Measurements from ENCODE around the gene KCNC2. TPM values are rescaled to one million over a fixed set of nuclear protein-coding genes. Genes with fewer than 3 reads are reported as not detected.

Gene KCNC2
- total RNA-seq, 1 donor from 2014 or later = 0.52 TPM

DNA sequence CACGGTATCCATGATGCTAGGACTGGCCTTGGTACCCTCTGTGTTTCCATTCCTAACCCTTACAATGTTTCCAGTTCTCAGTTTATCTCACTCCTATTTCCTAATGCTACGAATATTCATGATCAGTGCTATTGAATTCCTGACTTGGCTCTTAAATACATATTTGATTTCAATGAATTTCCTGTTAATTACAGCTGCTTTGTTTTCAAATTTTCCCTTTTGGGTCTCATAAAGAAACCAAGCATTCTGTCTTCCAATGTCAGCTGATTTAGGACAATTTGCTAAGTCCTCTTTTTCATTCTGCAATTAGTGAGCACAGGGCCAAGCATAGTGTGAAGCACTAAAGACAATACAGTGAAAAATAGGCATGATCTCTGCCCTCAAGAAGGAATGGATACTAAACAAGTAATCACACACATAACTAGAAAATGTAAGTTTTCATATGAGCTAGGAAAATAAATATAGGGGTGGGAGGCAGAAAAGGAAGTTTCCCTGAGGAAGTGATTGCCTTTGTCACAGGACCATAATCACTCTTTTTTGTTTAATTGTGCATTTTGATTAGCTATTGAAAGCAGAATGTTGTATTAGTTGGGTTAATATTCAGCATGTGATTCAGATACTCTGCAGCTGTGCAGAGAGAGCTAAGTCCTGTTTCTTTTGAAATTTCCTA is 88.5 kb downstream of the KCNC2 start:
- no peaks in the 10 kb centered on the region for H3K27me3 ChIP-seq (ENCODE audit: control insufficient read depth in 3 of 3, insufficient read depth in 3 of 3, low read length in 3 of 3)
- H3K9me3 ChIP-seq (ENCODE audit: control insufficient read depth in 3 of 3, low read length in 3 of 3) = no peaks in the 10 kb centered on the region
- H3K4me1 ChIP-seq (ENCODE audit: control insufficient read depth in 3 of 3, insufficient read depth in 3 of 3, low read length in 3 of 3) = no peaks in the 10 kb centered on the region
- H3K4me3 ChIP-seq (ENCODE audit: low read length in 3 of 3) = no peak overlapping the region
- no peak overlapping the region for H3K9ac ChIP-seq (ENCODE audit: low read depth in 1 of 3, low read length in 3 of 3)
- H3K27ac ChIP-seq (ENCODE audit: low read depth, low read length) = no peak overlapping the region
- no peaks in the 10 kb centered on the region for H3K36me3 ChIP-seq (ENCODE audit: control insufficient read depth in 3 of 3, insufficient read depth in 3 of 3, low read length in 3 of 3)

DNA sequence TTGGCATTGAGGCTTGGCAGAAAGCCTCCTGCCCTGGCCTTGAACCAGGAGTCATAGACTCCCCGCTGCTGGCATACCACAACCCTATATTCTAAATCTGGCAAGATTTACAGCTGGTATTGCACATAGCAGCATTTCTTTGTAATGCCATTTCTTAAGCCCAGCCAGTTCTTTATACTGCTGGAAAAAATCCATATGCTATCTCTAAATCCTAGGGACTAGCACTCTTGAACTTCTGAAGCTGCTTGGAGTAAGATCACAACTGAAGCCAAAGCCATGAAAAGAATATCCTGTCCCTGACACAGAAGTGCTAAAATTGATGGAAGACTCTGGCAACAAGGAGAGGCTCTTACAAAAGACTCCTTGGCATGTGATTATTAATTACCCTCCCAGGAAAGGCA is 89.3 kb downstream of the KCNC2 start:
- Histone ChIP-seq H3K4me3 (ENCODE audit: low read length in 3 of 3) (no peak overlapping the region), H3K27me3 (ENCODE audit: control insufficient read depth in 3 of 3, insufficient read depth in 3 of 3, low read length in 3 of 3) (no peaks in the 10 kb centered on the region), H3K36me3 (ENCODE audit: control insufficient read depth in 3 of 3, insufficient read depth in 3 of 3, low read length in 3 of 3) (no peaks in the 10 kb centered on the region), H3K27ac (ENCODE audit: low read depth, low read length) (no peak overlapping the region), H3K9me3 (ENCODE audit: control insufficient read depth in 3 of 3, low read length in 3 of 3) (no peaks in the 10 kb centered on the region), H3K4me1 (ENCODE audit: control insufficient read depth in 3 of 3, insufficient read depth in 3 of 3, low read length in 3 of 3) (no peaks in the 10 kb centered on the region), H3K9ac (ENCODE audit: low read depth in 1 of 3, low read length in 3 of 3) (no peak overlapping the region)

DNA sequence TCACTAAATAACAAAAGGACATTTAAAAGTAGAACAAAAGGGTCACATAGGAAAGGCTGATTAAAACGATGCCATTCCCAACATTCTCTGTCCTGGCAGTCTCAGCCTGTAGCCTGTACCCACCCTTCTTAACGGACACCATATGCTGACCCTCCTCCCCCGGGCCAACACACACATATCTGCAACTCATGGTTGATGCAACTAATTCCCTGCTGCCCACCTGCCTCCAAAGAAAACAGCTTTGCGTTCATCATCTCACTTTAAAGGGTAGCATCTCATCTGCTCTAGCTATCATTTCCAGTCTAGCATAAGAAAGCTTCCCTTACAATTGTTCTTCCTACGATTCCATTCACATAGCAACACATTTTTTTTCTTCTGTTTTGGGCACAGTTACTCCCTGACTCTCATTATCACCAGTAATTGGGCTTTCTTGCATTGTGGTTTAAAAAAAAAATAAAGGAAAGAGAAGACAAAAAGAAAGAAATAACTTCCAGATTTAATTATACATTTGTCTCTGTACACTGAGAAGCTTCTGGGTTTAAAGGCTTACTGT is 92.9 kb downstream of the KCNC2 start:
- Histone ChIP-seq H3K9ac (ENCODE audit: low read depth in 1 of 3, low read length in 3 of 3) (no peak overlapping the region), H3K27me3 (ENCODE audit: control insufficient read depth in 3 of 3, insufficient read depth in 3 of 3, low read length in 3 of 3) (no peaks in the 10 kb centered on the region)

GRCh38 chr12:75115748-75116147 is 93.9 kb downstream of the KCNC2 start:
- H3K4me1 ChIP-seq (ENCODE audit: control insufficient read depth in 3 of 3, insufficient read depth in 3 of 3, low read length in 3 of 3) = no peaks in the 10 kb centered on the region
- no peaks in the 10 kb centered on the region for H3K27me3 ChIP-seq (ENCODE audit: control insufficient read depth in 3 of 3, insufficient read depth in 3 of 3, low read length in 3 of 3)
- H3K27ac ChIP-seq (ENCODE audit: low read depth, low read length) = no peak overlapping the region
- H3K9ac ChIP-seq (ENCODE audit: low read depth in 1 of 3, low read length in 3 of 3) = no peak overlapping the region
- H3K4me3 ChIP-seq (ENCODE audit: low read length in 3 of 3) = no peak overlapping the region
- H3K36me3 ChIP-seq (ENCODE audit: control insufficient read depth in 3 of 3, insufficient read depth in 3 of 3, low read length in 3 of 3) = no peaks in the 10 kb centered on the region
- no peaks in the 10 kb centered on the region for H3K9me3 ChIP-seq (ENCODE audit: control insufficient read depth in 3 of 3, low read length in 3 of 3)

More for the DNA sequence above, 92.9 kb downstream of the KCNC2 start:
- Histone ChIP-seq H3K27ac (ENCODE audit: low read depth, low read length) (no peak overlapping the region), H3K36me3 (ENCODE audit: control insufficient read depth in 3 of 3, insufficient read depth in 3 of 3, low read length in 3 of 3) (no peaks in the 10 kb centered on the region), H3K9me3 (ENCODE audit: control insufficient read depth in 3 of 3, low read length in 3 of 3) (no peaks in the 10 kb centered on the region), H3K4me3 (ENCODE audit: low read length in 3 of 3) (no peak overlapping the region), H3K4me1 (ENCODE audit: control insufficient read depth in 3 of 3, insufficient read depth in 3 of 3, low read length in 3 of 3) (no peaks in the 10 kb centered on the region)

DNA sequence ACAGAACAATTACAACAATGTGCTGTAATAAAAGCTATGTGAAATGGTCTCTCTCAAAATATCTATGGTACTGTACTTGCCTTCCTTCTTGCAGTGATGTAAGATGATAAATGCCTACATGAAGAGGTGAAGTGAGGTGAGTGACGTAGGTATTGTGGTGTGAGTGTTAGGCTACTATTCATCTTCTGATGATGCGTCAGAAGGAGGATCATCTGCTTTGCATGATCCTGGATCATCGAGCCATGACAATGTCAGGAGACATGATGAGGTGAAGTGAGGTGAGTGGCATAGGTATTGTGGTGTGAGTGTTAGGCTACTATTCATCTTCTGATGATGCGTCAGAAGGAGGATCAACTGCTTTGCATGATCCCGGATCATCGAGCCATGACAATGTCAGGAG is 105.8 kb downstream of the KCNC2 start:
- Histone ChIP-seq H3K27ac (ENCODE audit: low read depth, low read length) (no peak overlapping the region), H3K9ac (ENCODE audit: low read depth in 1 of 3, low read length in 3 of 3) (no peak overlapping the region), H3K9me3 (ENCODE audit: control insufficient read depth in 3 of 3, low read length in 3 of 3) (no peaks in the 10 kb centered on the region), H3K4me3 (ENCODE audit: low read length in 3 of 3) (no peak overlapping the region), H3K27me3 (ENCODE audit: control insufficient read depth in 3 of 3, insufficient read depth in 3 of 3, low read length in 3 of 3) (no peaks in the 10 kb centered on the region), H3K4me1 (ENCODE audit: control insufficient read depth in 3 of 3, insufficient read depth in 3 of 3, low read length in 3 of 3) (no peaks in the 10 kb centered on the region), H3K36me3 (ENCODE audit: control insufficient read depth in 3 of 3, insufficient read depth in 3 of 3, low read length in 3 of 3) (no peaks in the 10 kb centered on the region)

- Histone ChIP-seq H3K4me1 (ENCODE audit: control insufficient read depth in 3 of 3, insufficient read depth in 3 of 3, low read length in 3 of 3) (no peaks in the 10 kb centered on the region), H3K27ac (ENCODE audit: low read depth, low read length) (no peak overlapping the region), H3K27me3 (ENCODE audit: control insufficient read depth in 3 of 3, insufficient read depth in 3 of 3, low read length in 3 of 3) (no peaks in the 10 kb centered on the region), H3K4me3 (ENCODE audit: low read length in 3 of 3) (no peak overlapping the region), H3K9ac (ENCODE audit: low read depth in 1 of 3, low read length in 3 of 3) (no peak overlapping the region), H3K9me3 (ENCODE audit: control insufficient read depth in 3 of 3, low read length in 3 of 3) (no peaks in the 10 kb centered on the region), H3K36me3 (ENCODE audit: control insufficient read depth in 3 of 3, insufficient read depth in 3 of 3, low read length in 3 of 3) (no peaks in the 10 kb centered on the region)
These were observed 107.9 kb downstream of the KCNC2 start for GRCh38 chr12:75101781-75102180.

DNA sequence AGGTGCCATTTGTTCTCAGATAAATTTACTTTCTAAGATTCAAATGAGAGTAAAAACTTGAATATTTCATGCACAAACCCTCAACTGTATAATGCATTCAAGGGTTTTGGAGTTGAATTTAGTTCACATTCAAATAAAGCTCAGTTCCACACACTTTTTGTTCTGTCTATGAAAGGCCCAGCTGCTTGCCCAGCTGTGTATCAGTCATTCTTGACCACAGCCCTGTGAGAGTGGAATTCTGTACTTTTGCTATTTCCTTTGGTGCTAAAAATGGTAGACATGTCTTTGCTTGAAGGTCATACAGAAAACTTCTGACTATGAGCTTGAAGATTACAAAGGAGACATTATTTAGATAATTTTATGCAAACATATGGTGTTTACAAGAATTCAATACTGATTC is 110.4 kb downstream of the KCNC2 start:
- no peaks in the 10 kb centered on the region for H3K36me3 ChIP-seq (ENCODE audit: control insufficient read depth in 3 of 3, insufficient read depth in 3 of 3, low read length in 3 of 3)
- no peaks in the 10 kb centered on the region for H3K9me3 ChIP-seq (ENCODE audit: control insufficient read depth in 3 of 3, low read length in 3 of 3)
- H3K27ac ChIP-seq (ENCODE audit: low read depth, low read length) = no peak overlapping the region
- H3K27me3 ChIP-seq (ENCODE audit: control insufficient read depth in 3 of 3, insufficient read depth in 3 of 3, low read length in 3 of 3) = no peaks in the 10 kb centered on the region
- H3K4me3 ChIP-seq (ENCODE audit: low read length in 3 of 3) = no peak overlapping the region
- H3K9ac ChIP-seq (ENCODE audit: low read depth in 1 of 3, low read length in 3 of 3) = no peak overlapping the region
- H3K4me1 ChIP-seq (ENCODE audit: control insufficient read depth in 3 of 3, insufficient read depth in 3 of 3, low read length in 3 of 3) = no peaks in the 10 kb centered on the region

- H3K27me3 ChIP-seq (ENCODE audit: control insufficient read depth in 3 of 3, insufficient read depth in 3 of 3, low read length in 3 of 3) = no peaks in the 10 kb centered on the region
- no peaks in the 10 kb centered on the region for H3K4me1 ChIP-seq (ENCODE audit: control insufficient read depth in 3 of 3, insufficient read depth in 3 of 3, low read length in 3 of 3)
- H3K9me3 ChIP-seq (ENCODE audit: control insufficient read depth in 3 of 3, low read length in 3 of 3) = no peaks in the 10 kb centered on the region
- H3K36me3 ChIP-seq (ENCODE audit: control insufficient read depth in 3 of 3, insufficient read depth in 3 of 3, low read length in 3 of 3) = no peaks in the 10 kb centered on the region
- no peak overlapping the region for H3K4me3 ChIP-seq (ENCODE audit: low read length in 3 of 3)
- H3K9ac ChIP-seq (ENCODE audit: low read depth in 1 of 3, low read length in 3 of 3) = no peak overlapping the region
- no peak overlapping the region for H3K27ac ChIP-seq (ENCODE audit: low read depth, low read length)
These were observed 112.6 kb downstream of the KCNC2 start for GRCh38 chr12:75097003-75097402.

- Histone ChIP-seq H3K4me1 (ENCODE audit: control insufficient read depth in 3 of 3, insufficient read depth in 3 of 3, low read length in 3 of 3) (no peaks in the 10 kb centered on the region), H3K4me3 (ENCODE audit: low read length in 3 of 3) (no peak overlapping the region), H3K9me3 (ENCODE audit: control insufficient read depth in 3 of 3, low read length in 3 of 3) (no peaks in the 10 kb centered on the region), H3K36me3 (ENCODE audit: control insufficient read depth in 3 of 3, insufficient read depth in 3 of 3, low read length in 3 of 3) (no peaks in the 10 kb centered on the region), H3K9ac (ENCODE audit: low read depth in 1 of 3, low read length in 3 of 3) (no peak overlapping the region), H3K27me3 (ENCODE audit: control insufficient read depth in 3 of 3, insufficient read depth in 3 of 3, low read length in 3 of 3) (no peaks in the 10 kb centered on the region), H3K27ac (ENCODE audit: low read depth, low read length) (no peak overlapping the region)
These were observed 122.0 kb downstream of the KCNC2 start for GRCh38 chr12:75087654-75088053.

GRCh38 chr12:75086091-75087038 is 123.3 kb downstream of the KCNC2 start:
- no peak overlapping the region for H3K9ac ChIP-seq (ENCODE audit: low read depth in 1 of 3, low read length in 3 of 3)
- H3K27ac ChIP-seq (ENCODE audit: low read depth, low read length) = no peak overlapping the region
- H3K9me3 ChIP-seq (ENCODE audit: control insufficient read depth in 3 of 3, low read length in 3 of 3) = no peaks in the 10 kb centered on the region
- H3K36me3 ChIP-seq (ENCODE audit: control insufficient read depth in 3 of 3, insufficient read depth in 3 of 3, low read length in 3 of 3) = no peaks in the 10 kb centered on the region
- no peak overlapping the region for H3K4me3 ChIP-seq (ENCODE audit: low read length in 3 of 3)
- H3K4me1 ChIP-seq (ENCODE audit: control insufficient read depth in 3 of 3, insufficient read depth in 3 of 3, low read length in 3 of 3) = no peaks in the 10 kb centered on the region
- H3K27me3 ChIP-seq (ENCODE audit: control insufficient read depth in 3 of 3, insufficient read depth in 3 of 3, low read length in 3 of 3) = no peaks in the 10 kb centered on the region
